NCI-H1694 (cell line): Measurements from ENCODE around the gene CEP250.
"Not testable (repeated sequence)": the region's sequence is repeated elsewhere in the genome, so short reads cannot be mapped to it uniquely, and the experiment has no call there.

Source experiments
- DNase-seq: peaks from one replicate; lab custom pipeline; 2025; lab: John Stamatoyannopoulos, UW

The CEP250 gene

GRCh38 chr20:35529552-35529951, 74.2 kb downstream of the CEP250 start, which contains the start of gene C20orf173:
Gene C20orf173 (minus strand): TSS chr20:35529652. CDS start chr20:35529373, 279 bp downstream.
- DNase-seq, result no peak

- no peak for DNase-seq
Observed at GRCh38 chr20:35539756-35540212, 84.4 kb downstream of the CEP250 start.

GRCh38 chr20:35541118-35541782, 85.9 kb downstream of the CEP250 start:
- DNase-seq, result no peak

GRCh38 chr20:35541783-35542662, 86.6 kb downstream of the CEP250 start, which contains the start of gene ERGIC3:
Gene ERGIC3 (plus strand): TSS chr20:35542078. CDS start chr20:35542098, 20 bp downstream.
- DNase-seq, result peak; percentile 85

GRCh38 chr20:35542990-35543389, 87.6 kb downstream of the CEP250 start:
- no peak for DNase-seq

- DNase-seq, result no peak
Observed at GRCh38 chr20:35544436-35544835, 89.0 kb downstream of the CEP250 start.

- not testable (repeated sequence) for DNase-seq
Observed at GRCh38 chr20:35544941-35545340, 89.5 kb downstream of the CEP250 start.

- DNase-seq, result no peak
Observed at GRCh38 chr20:35546127-35546526, 90.7 kb downstream of the CEP250 start.

- no peak for DNase-seq
Observed at GRCh38 chr20:35547329-35547728, 91.9 kb downstream of the CEP250 start.

GRCh38 chr20:35551503-35551902, 96.1 kb downstream of the CEP250 start:
- DNase-seq, result no peak

- DNase-seq, result no peak
Observed at GRCh38 chr20:35552914-35553313, 97.5 kb downstream of the CEP250 start.

- not testable (repeated sequence) for DNase-seq
Observed at GRCh38 chr20:35555461-35555860, 100.1 kb downstream of the CEP250 start.

GRCh38 chr20:35555951-35556645, 100.7 kb downstream of the CEP250 start:
- DNase-seq, result no peak

GRCh38 chr20:35556871-35557270, 101.5 kb downstream of the CEP250 start:
- no peak for DNase-seq

- DNase-seq, result no peak
Observed at GRCh38 chr20:35558451-35558850, 103.1 kb downstream of the CEP250 start.

- DNase-seq, result no peak
Observed at GRCh38 chr20:35559042-35559693, 103.8 kb downstream of the CEP250 start.

GRCh38 chr20:35560105-35560511, 104.7 kb downstream of the CEP250 start:
- DNase-seq, result no peak

- DNase-seq, result no peak
Observed at GRCh38 chr20:35560541-35560940, 105.1 kb downstream of the CEP250 start.

- peak; percentile 23 for DNase-seq
Observed at GRCh38 chr20:35561268-35561667, 105.9 kb downstream of the CEP250 start.

- no peak for DNase-seq
Observed at GRCh38 chr20:35561671-35562070, 106.3 kb downstream of the CEP250 start.

- no peak for DNase-seq
Observed at GRCh38 chr20:35562541-35563110, 107.2 kb downstream of the CEP250 start.
